Measurements from ENCODE around the gene SETD2. TPM values are rescaled to one million over a fixed set of nuclear protein-coding genes. Genes with fewer than 3 reads are reported as not detected.

Gene SETD2
- total and polyA plus RNA-seq, 9 of the 15 experiments (the other 6 are each of a cell fraction or from before 2014, with no cell fraction given): 8.2 to 44.0 (median 33.6) TPM

DNA sequence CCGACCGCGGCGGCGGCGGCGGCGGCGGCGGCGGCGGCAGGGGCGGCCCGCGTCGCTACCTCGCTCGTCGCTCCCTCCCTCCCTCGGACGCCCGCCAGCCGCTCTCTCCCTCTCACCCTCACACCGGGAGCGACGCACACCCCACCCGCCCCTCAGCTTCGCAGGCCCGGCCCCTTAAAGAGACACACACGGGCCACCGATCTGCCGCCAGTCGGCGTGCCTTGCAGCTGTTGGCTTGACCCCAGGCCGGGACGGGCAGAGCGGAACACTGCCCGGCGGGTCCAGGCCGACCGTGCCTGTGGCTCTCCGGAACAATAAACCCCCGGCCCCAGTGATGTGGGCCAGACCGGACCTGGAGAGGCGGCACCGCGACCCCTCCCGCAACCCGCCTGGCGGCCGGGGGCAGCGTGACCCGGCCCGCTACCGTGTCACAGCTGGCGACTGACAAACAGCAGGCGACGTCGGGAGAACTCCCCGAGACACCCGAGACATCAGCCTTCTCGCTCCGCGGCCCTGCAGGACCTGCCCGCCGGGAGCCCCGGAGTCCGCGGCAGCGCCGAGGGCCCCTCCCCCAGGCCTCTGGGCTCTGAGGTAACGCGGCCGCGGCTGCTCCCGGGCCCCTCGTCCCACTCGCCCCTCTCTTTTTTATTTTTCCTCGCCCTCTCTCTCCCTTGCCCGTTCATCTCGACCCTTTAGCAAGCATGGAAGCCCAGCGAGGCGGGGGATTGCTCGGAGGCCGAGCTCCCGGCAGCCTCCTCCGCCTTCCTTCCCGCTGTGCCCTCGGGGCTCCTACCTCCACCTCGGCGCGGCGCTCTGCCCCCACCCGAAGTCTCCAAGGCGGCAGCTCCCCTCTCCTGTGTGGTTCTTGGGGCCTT is at the start of gene SETD2 (continued):
- TF ChIP-seq ZNF551 (CRISPR knock-in tag; IDR thresholded peaks at IDR 0.05) (no peak), NCOA1 (IDR thresholded peaks at IDR 0.05; ENCODE audit: low read depth) (peak; percentile 84), JUN (IDR thresholded peaks at IDR 0.05; ENCODE audit: borderline replicate concordance, low read depth, low read length) (no peak), JUN (CRISPR knock-in tag; IDR thresholded peaks at IDR 0.05; ENCODE audit: borderline replicate concordance) (no peak), MIER1 (IDR thresholded peaks at IDR 0.05; ENCODE audit: low read depth) (no peak), HDAC6 (IDR thresholded peaks at IDR 0.05; ENCODE audit: low read depth, low read length) (no peak), HIVEP1 (CRISPR knock-in tag; IDR thresholded peaks at IDR 0.05) (no peak), ZNF583 (CRISPR knock-in tag; IDR thresholded peaks at IDR 0.05) (peak; percentile 9; the same call in 1 of the 2 replicates), SMAD2 (IDR thresholded peaks at IDR 0.05; ENCODE audit: low read depth, low read length) (no peak), NUFIP1 (IDR thresholded peaks at IDR 0.05; ENCODE audit: partially characterized antibody) (peak; percentile 19), RFX5 (IDR thresholded peaks at IDR 0.05; ENCODE audit: low read depth, low read length) (no peak), SMAD3 (CRISPR knock-in tag; conservative IDR thresholded peaks at IDR 0.05) (no peak), HDAC8 (tag; IDR thresholded peaks at IDR 0.05) (no peak; the same call in 1 of the 2 replicates), ZNF408 (CRISPR knock-in tag; IDR thresholded peaks at IDR 0.05; ENCODE audit: low read depth) (no peak), IRF2 (CRISPR knock-in tag; IDR thresholded peaks at IDR 0.05) (no peak)
- TF ChIP-seq, protein P1, sequence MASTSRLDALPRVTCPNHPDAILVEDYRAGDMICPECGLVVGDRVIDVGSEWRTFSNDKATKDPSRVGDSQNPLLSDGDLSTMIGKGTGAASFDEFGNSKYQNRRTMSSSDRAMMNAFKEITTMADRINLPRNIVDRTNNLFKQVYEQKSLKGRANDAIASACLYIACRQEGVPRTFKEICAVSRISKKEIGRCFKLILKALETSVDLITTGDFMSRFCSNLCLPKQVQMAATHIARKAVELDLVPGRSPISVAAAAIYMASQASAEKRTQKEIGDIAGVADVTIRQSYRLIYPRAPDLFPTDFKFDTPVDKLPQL (IDR thresholded peaks at IDR 0.05; ENCODE audit: extremely low read depth, insufficient read length): no peak
- TF ChIP-seq, protein P2, sequence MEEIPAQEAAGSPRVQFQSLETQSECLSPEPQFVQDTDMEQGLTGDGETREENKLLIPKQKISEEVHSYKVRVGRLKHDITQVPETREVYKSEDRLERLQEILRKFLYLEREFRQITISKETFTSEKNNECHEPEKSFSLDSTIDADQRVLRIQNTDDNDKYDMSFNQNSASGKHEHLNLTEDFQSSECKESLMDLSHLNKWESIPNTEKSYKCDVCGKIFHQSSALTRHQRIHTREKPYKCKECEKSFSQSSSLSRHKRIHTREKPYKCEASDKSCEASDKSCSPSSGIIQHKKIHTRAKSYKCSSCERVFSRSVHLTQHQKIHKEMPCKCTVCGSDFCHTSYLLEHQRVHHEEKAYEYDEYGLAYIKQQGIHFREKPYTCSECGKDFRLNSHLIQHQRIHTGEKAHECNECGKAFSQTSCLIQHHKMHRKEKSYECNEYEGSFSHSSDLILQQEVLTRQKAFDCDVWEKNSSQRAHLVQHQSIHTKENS (CRISPR knock-in tag; IDR thresholded peaks at IDR 0.05): no peak
- TF ChIP-seq, protein P3, sequence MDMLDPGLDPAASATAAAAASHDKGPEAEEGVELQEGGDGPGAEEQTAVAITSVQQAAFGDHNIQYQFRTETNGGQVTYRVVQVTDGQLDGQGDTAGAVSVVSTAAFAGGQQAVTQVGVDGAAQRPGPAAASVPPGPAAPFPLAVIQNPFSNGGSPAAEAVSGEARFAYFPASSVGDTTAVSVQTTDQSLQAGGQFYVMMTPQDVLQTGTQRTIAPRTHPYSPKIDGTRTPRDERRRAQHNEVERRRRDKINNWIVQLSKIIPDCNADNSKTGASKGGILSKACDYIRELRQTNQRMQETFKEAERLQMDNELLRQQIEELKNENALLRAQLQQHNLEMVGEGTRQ (CRISPR knock-in tag; IDR thresholded peaks at IDR 0.05): peak; percentile 51
- TF ChIP-seq, protein P4, sequence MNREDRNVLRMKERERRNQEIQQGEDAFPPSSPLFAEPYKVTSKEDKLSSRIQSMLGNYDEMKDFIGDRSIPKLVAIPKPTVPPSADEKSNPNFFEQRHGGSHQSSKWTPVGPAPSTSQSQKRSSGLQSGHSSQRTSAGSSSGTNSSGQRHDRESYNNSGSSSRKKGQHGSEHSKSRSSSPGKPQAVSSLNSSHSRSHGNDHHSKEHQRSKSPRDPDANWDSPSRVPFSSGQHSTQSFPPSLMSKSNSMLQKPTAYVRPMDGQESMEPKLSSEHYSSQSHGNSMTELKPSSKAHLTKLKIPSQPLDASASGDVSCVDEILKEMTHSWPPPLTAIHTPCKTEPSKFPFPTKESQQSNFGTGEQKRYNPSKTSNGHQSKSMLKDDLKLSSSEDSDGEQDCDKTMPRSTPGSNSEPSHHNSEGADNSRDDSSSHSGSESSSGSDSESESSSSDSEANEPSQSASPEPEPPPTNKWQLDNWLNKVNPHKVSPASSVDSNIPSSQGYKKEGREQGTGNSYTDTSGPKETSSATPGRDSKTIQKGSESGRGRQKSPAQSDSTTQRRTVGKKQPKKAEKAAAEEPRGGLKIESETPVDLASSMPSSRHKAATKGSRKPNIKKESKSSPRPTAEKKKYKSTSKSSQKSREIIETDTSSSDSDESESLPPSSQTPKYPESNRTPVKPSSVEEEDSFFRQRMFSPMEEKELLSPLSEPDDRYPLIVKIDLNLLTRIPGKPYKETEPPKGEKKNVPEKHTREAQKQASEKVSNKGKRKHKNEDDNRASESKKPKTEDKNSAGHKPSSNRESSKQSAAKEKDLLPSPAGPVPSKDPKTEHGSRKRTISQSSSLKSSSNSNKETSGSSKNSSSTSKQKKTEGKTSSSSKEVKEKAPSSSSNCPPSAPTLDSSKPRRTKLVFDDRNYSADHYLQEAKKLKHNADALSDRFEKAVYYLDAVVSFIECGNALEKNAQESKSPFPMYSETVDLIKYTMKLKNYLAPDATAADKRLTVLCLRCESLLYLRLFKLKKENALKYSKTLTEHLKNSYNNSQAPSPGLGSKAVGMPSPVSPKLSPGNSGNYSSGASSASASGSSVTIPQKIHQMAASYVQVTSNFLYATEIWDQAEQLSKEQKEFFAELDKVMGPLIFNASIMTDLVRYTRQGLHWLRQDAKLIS (CRISPR knock-in tag; IDR thresholded peaks at IDR 0.05): 0 out of 2 replicates have a peak, but pooled peaks have one; percentile 15
- TF ChIP-seq, protein P5, sequence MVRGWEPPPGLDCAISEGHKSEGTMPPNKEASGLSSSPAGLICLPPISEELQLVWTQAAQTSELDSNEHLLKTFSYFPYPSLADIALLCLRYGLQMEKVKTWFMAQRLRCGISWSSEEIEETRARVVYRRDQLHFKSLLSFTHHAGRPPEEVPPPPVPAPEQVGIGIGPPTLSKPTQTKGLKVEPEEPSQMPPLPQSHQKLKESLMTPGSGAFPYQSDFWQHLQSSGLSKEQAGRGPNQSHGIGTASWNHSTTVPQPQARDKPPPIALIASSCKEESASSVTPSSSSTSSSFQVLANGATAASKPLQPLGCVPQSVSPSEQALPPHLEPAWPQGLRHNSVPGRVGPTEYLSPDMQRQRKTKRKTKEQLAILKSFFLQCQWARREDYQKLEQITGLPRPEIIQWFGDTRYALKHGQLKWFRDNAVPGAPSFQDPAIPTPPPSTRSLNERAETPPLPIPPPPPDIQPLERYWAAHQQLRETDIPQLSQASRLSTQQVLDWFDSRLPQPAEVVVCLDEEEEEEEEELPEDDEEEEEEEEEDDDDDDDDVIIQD (CRISPR knock-in tag; IDR thresholded peaks at IDR 0.05): no peak
